Type B pancreatic cell (in vitro differentiated cells): ENCODE results near the gene HOXC6. TPM values are rescaled to one million over a fixed set of nuclear protein-coding genes. Genes with fewer than 3 reads are reported as not detected.

Source experiments
- DNase-seq: peaks from one replicate; pipeline ENCODE4 v3.0.0; 2021; ENCODE audit warnings: mixed read lengths; ENCODE audit not compliant: unreplicated experiment; ENCODE audit errors: extremely low spot score
- H3K27ac Mint-ChIP-seq: 2 replicates; pipeline ENCODE4 v1.8.0; 2021; ENCODE audit warnings: mild to moderate bottlenecking, mixed read lengths
- H3K27me3 Mint-ChIP-seq: 2 replicates; pipeline ENCODE4 v1.8.0; 2021; ENCODE audit warnings: mixed read lengths
- H3K36me3 Mint-ChIP-seq: 2 replicates; pipeline ENCODE4 v1.8.0; 2021; ENCODE audit warnings: mixed read lengths
- H3K4me1 Mint-ChIP-seq: one replicate; pipeline ENCODE4 v1.8.0; 2021; ENCODE audit warnings: mixed read lengths; ENCODE audit not compliant: unreplicated experiment
- H3K4me3 Mint-ChIP-seq: 2 replicates; pipeline ENCODE4 v1.8.0; 2021; ENCODE audit warnings: mild to moderate bottlenecking, mixed read lengths
- H3K9me3 Mint-ChIP-seq: 2 replicates; pipeline ENCODE4 v1.8.0; 2021; ENCODE audit warnings: mixed read lengths
- total RNA-seq: library from RNA; stranded (reverse); gene quantifications from 2 replicates; pipeline ENCODE4 v1.2.1, GENCODE V29; 2021; ENCODE audit warnings: low replicate concordance
- TF ChIP-seq, protein P1 (sequence below): fragments of 200-600 bp; sonication (generic); conservative IDR thresholded peaks from 2 replicates; pipeline ENCODE4 v1.5.0; 2021; ENCODE audit warnings: antibody characterized with exemption, mild to moderate bottlenecking

HOXC6 gene
- total RNA-seq, 1 donor from 2014 or later = 23.0 TPM

- Mint-ChIP-seq H3K27ac (no peak overlapping the region), H3K4me3 (peak overlapping the region; percentile 20), H3K36me3 (no peaks in the 10 kb centered on the region), H3K4me1 (peaks cover 28% of the 10 kb centered on the region), H3K27me3 (peaks cover 99% of the 10 kb centered on the region), H3K9me3 (no peaks in the 10 kb centered on the region)
- TF ChIP-seq, protein P1, sequence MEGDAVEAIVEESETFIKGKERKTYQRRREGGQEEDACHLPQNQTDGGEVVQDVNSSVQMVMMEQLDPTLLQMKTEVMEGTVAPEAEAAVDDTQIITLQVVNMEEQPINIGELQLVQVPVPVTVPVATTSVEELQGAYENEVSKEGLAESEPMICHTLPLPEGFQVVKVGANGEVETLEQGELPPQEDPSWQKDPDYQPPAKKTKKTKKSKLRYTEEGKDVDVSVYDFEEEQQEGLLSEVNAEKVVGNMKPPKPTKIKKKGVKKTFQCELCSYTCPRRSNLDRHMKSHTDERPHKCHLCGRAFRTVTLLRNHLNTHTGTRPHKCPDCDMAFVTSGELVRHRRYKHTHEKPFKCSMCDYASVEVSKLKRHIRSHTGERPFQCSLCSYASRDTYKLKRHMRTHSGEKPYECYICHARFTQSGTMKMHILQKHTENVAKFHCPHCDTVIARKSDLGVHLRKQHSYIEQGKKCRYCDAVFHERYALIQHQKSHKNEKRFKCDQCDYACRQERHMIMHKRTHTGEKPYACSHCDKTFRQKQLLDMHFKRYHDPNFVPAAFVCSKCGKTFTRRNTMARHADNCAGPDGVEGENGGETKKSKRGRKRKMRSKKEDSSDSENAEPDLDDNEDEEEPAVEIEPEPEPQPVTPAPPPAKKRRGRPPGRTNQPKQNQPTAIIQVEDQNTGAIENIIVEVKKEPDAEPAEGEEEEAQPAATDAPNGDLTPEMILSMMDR = no peak
- no peak for DNase-seq
These were observed 20.5 kb upstream of the HOXC6 start for GRCh38 chr12:54007538-54008259.

DNA sequence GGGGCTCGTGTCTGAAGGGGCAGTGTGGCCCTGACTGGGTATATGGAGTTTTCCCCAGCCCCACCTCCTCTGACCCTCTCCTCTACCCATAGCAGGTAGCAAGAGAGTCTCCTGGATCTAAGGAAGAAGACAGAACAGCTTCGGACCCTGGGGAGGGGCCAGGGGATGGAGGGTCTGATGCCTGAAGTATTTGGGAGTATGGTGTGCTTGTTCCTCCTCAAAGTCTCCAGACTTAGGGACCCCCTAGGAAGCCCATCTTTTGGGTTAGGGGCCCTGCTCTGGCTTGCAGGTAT lies 20.0 kb upstream of the HOXC6 start:
- peaks cover 24% of the 10 kb centered on the region for H3K4me1 Mint-ChIP-seq
- H3K36me3 Mint-ChIP-seq = no peaks in the 10 kb centered on the region
- no peak for DNase-seq
- H3K27ac Mint-ChIP-seq = peak overlapping the region; percentile 36
- H3K27me3 Mint-ChIP-seq = peaks cover 99% of the 10 kb centered on the region
- TF ChIP-seq, protein P1 = no peak
- peak overlapping the region; percentile 83 for H3K4me3 Mint-ChIP-seq
- no peaks in the 10 kb centered on the region for H3K9me3 Mint-ChIP-seq

- Mint-ChIP-seq H3K27me3 (peaks cover 99% of the 10 kb centered on the region), H3K4me1 (peaks cover 21% of the 10 kb centered on the region), H3K9me3 (no peaks in the 10 kb centered on the region), H3K27ac (peak overlapping the region; percentile 79), H3K4me3 (peak overlapping the region; percentile 86), H3K36me3 (no peaks in the 10 kb centered on the region)
- no peak for DNase-seq
- TF ChIP-seq, protein P1 = no peak
These were observed 18.8 kb upstream of the HOXC6 start for GRCh38 chr12:54009171-54010052.

- DNase-seq = no peak
- TF ChIP-seq, protein P1 = no peak
- H3K36me3 Mint-ChIP-seq = no peaks in the 10 kb centered on the region
- peaks cover 19% of the 10 kb centered on the region for H3K4me1 Mint-ChIP-seq
- H3K4me3 Mint-ChIP-seq = peak overlapping the region; percentile 86
- H3K9me3 Mint-ChIP-seq = no peaks in the 10 kb centered on the region
- H3K27me3 Mint-ChIP-seq = peaks cover 99% of the 10 kb centered on the region
- peak overlapping the region; percentile 46 for H3K27ac Mint-ChIP-seq
These were observed 17.9 kb upstream of the HOXC6 start for GRCh38 chr12:54010053-54010971.

DNA sequence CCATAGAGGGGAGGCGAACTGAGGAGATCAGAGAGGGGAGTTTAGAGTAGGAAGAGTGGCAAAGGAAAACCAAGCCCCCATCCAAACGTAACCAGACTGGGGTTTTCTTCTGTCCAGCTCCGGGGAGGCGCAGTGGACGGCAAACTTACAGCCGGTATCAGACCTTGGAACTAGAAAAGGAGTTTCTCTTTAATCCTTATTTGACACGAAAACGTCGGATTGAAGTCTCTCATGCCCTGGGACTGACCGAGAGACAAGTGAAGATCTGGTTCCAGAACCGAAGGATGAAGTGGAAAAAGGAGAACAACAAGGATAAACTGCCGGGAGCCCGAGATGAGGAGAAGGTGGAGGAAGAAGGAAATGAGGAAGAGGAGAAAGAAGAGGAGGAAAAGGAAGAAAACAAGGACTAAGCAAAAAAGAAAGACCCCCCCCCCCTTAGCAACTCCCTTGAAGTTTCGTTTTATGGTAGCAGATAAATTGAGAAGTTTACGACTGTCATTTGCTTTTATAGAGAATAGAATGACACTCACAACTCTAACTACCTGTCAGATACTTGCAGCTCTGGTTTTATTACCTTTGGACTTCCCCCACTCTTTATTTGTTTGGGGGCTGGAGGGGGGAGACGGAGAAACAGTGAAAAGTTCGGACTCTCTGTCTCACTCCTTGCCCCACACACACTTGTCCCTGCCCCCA lies 17.1 kb upstream of the HOXC6 start:
- H3K27me3 Mint-ChIP-seq = peaks cover 99% of the 10 kb centered on the region
- no peaks in the 10 kb centered on the region for H3K9me3 Mint-ChIP-seq
- DNase-seq = no peak
- TF ChIP-seq, protein P1 = no peak
- H3K27ac Mint-ChIP-seq = no peak overlapping the region
- H3K36me3 Mint-ChIP-seq = no peaks in the 10 kb centered on the region
- H3K4me3 Mint-ChIP-seq = peak overlapping the region; percentile 29
- H3K4me1 Mint-ChIP-seq = peaks cover 12% of the 10 kb centered on the region
